Endothelial cell of umbilical vein (primary cell): Measurements from ENCODE around the gene FSTL4. TPM values are rescaled to one million over a fixed set of nuclear protein-coding genes. Genes with fewer than 3 reads are reported as not detected.

ENCODE experiments used
- BruUV-seq: library from RNA; stranded (reverse); fragments of 400-500 nt; replicated peaks from 2 replicates; lab custom pipeline; 2021; lab: Mats Ljungman, UMichigan
- CTCF ChIA-PET: fragments of 300-600, 350-600 bp; sonication (Branson Sonifier 250); formaldehyde crosslinking; loops from one replicate; lab custom pipeline; 2021; ENCODE audit warnings: antibody characterized with exemption, inconsistent platforms; lab: Charles Lee
- POLR2A ChIA-PET: fragments of 300-600, 350-600 bp; sonication (Branson Sonifier 250); formaldehyde crosslinking; loops from one replicate; lab custom pipeline; 2021; ENCODE audit warnings: antibody characterized with exemption, inconsistent platforms; lab: Charles Lee
- DNase-seq: peaks from one replicate; pipeline ENCODE4 v3.0.0-alpha.2; 2011; ENCODE audit warnings: low read depth, low spot score
- FAIRE-seq: peaks from 2 replicates; lab custom pipeline; 2011; peaks lifted over from hg19 to GRCh38; lab: Jason Lieb, UNC
- H2AFZ ChIP-seq: 2 replicates; pipeline ENCODE4 v1.6.0; 2012; ENCODE audit warnings: low read depth, low read length, control low read depth, inconsistent platforms
- H3K27ac ChIP-seq: 2 replicates; pipeline ENCODE4 v1.5.1; 2011; ENCODE audit warnings: low read depth, mild to moderate bottlenecking, control low read depth, low read length, moderate library complexity; ENCODE audit not compliant: insufficient read depth
- H3K27me3 ChIP-seq, 2 experiments: 2 replicates each; pipeline versions ENCODE4 v1.6.0 to v1.6.1; 2011; ENCODE audit warnings: low read length in 2 of 2, mixed read lengths in 1 of 2; ENCODE audit not compliant: control insufficient read depth in 2 of 2, insufficient read depth in 2 of 2
- H3K36me3 ChIP-seq, 2 experiments: 2 replicates in 1 of 2; 3 replicates in 1 of 2; pipeline ENCODE4 v1.5.1; 2011; ENCODE audit warnings: low read length in 2 of 2, mild to moderate bottlenecking in 1 of 2, moderate library complexity in 1 of 2; ENCODE audit not compliant: control insufficient read depth in 2 of 2, insufficient read depth in 2 of 2; ENCODE audit errors: extremely low read depth in 1 of 2
- H3K4me1 ChIP-seq: 3 replicates; pipeline ENCODE4 v1.5.1; 2011; ENCODE audit warnings: mild to moderate bottlenecking, low read length; ENCODE audit not compliant: control insufficient read depth, insufficient read depth; ENCODE audit errors: extremely low read depth
- H3K4me2 ChIP-seq: 2 replicates; pipeline ENCODE4 v1.6.1; 2011; ENCODE audit warnings: low read length, control low read depth, mixed read lengths; ENCODE audit not compliant: insufficient read depth
- H3K4me3 ChIP-seq, 3 experiments: fragments of 200-600 bp in 1 of 3; sonication (generic), shearing (Covaris generic) in 1 of 3; replicated peaks in 1 of 3; 2 replicates each; pipeline ENCODE4 v1.5.1; 2011 to 2016; ENCODE audit warnings: control low read depth in 3 of 3, low read length in 3 of 3, mild to moderate bottlenecking in 2 of 3, inconsistent platforms in 1 of 3, low read depth in 1 of 3, moderate library complexity in 1 of 3; ENCODE audit not compliant: insufficient read depth in 1 of 3
- H3K79me2 ChIP-seq: 2 replicates; pipeline ENCODE4 v1.6.0; 2012; ENCODE audit warnings: low read length, inconsistent platforms; ENCODE audit not compliant: control insufficient read depth, insufficient read depth
- H3K9ac ChIP-seq: replicated peaks from 2 replicates; pipeline ENCODE3; 2011; ENCODE audit warnings: low read length, control low read depth; ENCODE audit not compliant: insufficient read depth; ENCODE audit errors: extremely low read depth
- H3K9me1 ChIP-seq: replicated peaks from 3 replicates; pipeline ENCODE4 v1.6.0; 2011; ENCODE audit warnings: mild to moderate bottlenecking, low read length; ENCODE audit not compliant: control insufficient read depth, insufficient read depth; ENCODE audit errors: extremely low read depth
- H3K9me3 ChIP-seq: replicated peaks from 2 replicates; pipeline ENCODE4 v1.5.1; 2012; ENCODE audit warnings: low read length, inconsistent platforms; ENCODE audit not compliant: control insufficient read depth, insufficient read depth
- H4K20me1 ChIP-seq: replicated peaks from 2 replicates; pipeline ENCODE3; 2011; ENCODE audit warnings: mild to moderate bottlenecking, low read length; ENCODE audit not compliant: control insufficient read depth, insufficient read depth; ENCODE audit errors: extremely low read depth
- CTCF ChIP-seq, 2 donors: IDR thresholded peaks; 1 replicate in 1 of 2; 2 replicates in 1 of 2; pipeline ENCODE4 v1.5.1; 2011; ENCODE audit warnings: low read length in 2 of 2, mild to moderate bottlenecking in 2 of 2, moderate library complexity in 2 of 2, control low read depth in 1 of 2, inconsistent platforms in 1 of 2, low read depth in 1 of 2; ENCODE audit not compliant: insufficient read depth in 1 of 2; ENCODE audit errors: extremely low read depth in 1 of 2
- POLR2AphosphoS5 ChIP-seq: IDR thresholded peaks from 2 replicates; pipeline ENCODE4 v1.6.1; 2012; ENCODE audit warnings: low read depth, mild to moderate bottlenecking, control low read depth, low read length, moderate library complexity; ENCODE audit not compliant: insufficient read depth
- dilution Hi-C: fragments of 300-500 bp; cut with MboI; formaldehyde crosslinking; loops from one replicate; pipeline ENCODE4 v1.15.0; 2019; ENCODE audit warnings: low sequenced_read_pairs; ENCODE audit not compliant: extremely low pct_ligation_motif_present
- intact Hi-C: fragments of 100-400 bp; cut with micrococcal nuclease; formaldehyde crosslinking; loops from one replicate; pipeline ENCODE4 v1.10.0; 2022
- polyA plus RNA-seq, 4 experiments: library from polyadenylated mRNA; depleted of rRNA in 3 of 4; stranded (reverse) in 3 of 4; unstranded in 1 of 4; fragments of >200 nt; gene quantifications; 2 replicates each; pipeline versions ENCODE4 v1.2.1 to v1.2.3, GENCODE V29; 2011 to 2012; ENCODE audit warnings: missing spikeins in 1 of 4
- total RNA-seq: library from RNA; stranded (reverse); gene quantifications from 2 replicates; pipeline ENCODE4 v1.2.3, GENCODE V29; 2021

The FSTL4 gene
- total and polyA plus RNA-seq, 2 donors (not counting 3 experiments of a cell fraction or from before 2014, with no cell fraction given) = 0.18 TPM; not detected in 1

GRCh38 chr5:133406208-133406976 lies 205.9 kb downstream of the FSTL4 start:
- ChIA-PET CTCF (interaction anchor here (0.7 to 1.5 kb wide), 4 partner anchors 9 to 220 kb away, joined by 3 read pairs; no protein-coding TSS in a partner anchor), POLR2A (no interaction called here)
- H3K9ac ChIP-seq = no peak overlapping the region

More at GRCh38 chr5:133406208-133406976, 205.9 kb downstream of the FSTL4 start:
- no peak overlapping the region for H3K4me2 ChIP-seq
- no peaks in the 10 kb centered on the region for H3K36me3 ChIP-seq
- DNase-seq = no peak
- H3K9me3 ChIP-seq = no peaks in the 10 kb centered on the region
- no peak overlapping the region for H2AFZ ChIP-seq
- intact Hi-C loops (no loop called here), dilution Hi-C loops (no loop called here)
- no peaks in the 10 kb centered on the region for H3K4me1 ChIP-seq
- H3K27me3 ChIP-seq = peaks cover 0 to 3% of the 10 kb centered on the region in 2 experiments
- FAIRE-seq = no peak
- no peak overlapping the region for H3K27ac ChIP-seq
- H3K79me2 ChIP-seq = no peaks in the 10 kb centered on the region
- BruUV-seq = no TSS peak
- H4K20me1 ChIP-seq = no peaks in the 10 kb centered on the region
- no peaks in the 10 kb centered on the region for H3K9me1 ChIP-seq
- TF ChIP-seq POLR2AphosphoS5 = no peak
- TF ChIP-seq CTCF (IDR thresholded peaks at IDR 0.05; ENCODE audit: extremely low read depth in 1 of 2, insufficient read depth in 1 of 2, low read depth in 1 of 2, low read length in 2 of 2) = no peak
- H3K4me3 ChIP-seq = no peak overlapping the region
